ENCODE measurements around the gene NTPCR. TPM values are rescaled to one million over a fixed set of nuclear protein-coding genes. Genes with fewer than 3 reads are reported as not detected.
A peak's percentile ranks its signal among the peaks of the same experiment; 100 is the strongest.

The NTPCR gene
- total RNA-seq, 1 experiment from 2014 or later: 28.1 TPM

GRCh38 chr1:233019778-233020325, 69.4 kb downstream of the NTPCR start:
- DNase-seq (ENCODE audit: low read depth, low spot score): no peak

GRCh38 chr1:233020426-233020825, 70.0 kb downstream of the NTPCR start:
- DNase-seq (ENCODE audit: low read depth, low spot score): no peak
- in situ Hi-C loops (cut with HindIII; ENCODE audit: low pct_unique_long_range_greater_than_20kb, low sequenced_read_pairs): no loop called here

More at GRCh38 chr1:233019778-233020325, 69.4 kb downstream of the NTPCR start:
- in situ Hi-C loops (cut with HindIII; ENCODE audit: low pct_unique_long_range_greater_than_20kb, low sequenced_read_pairs): no loop called here

GRCh38 chr1:233022246-233022645, 71.8 kb downstream of the NTPCR start:
- in situ Hi-C loops (cut with HindIII; ENCODE audit: low pct_unique_long_range_greater_than_20kb, low sequenced_read_pairs): no loop called here
- DNase-seq (ENCODE audit: low read depth, low spot score): no peak

- in situ Hi-C loops (cut with HindIII; ENCODE audit: low pct_unique_long_range_greater_than_20kb, low sequenced_read_pairs): no loop called here
- no peak for DNase-seq (ENCODE audit: low read depth, low spot score)
Measured at GRCh38 chr1:233024199-233024598, 73.8 kb downstream of the NTPCR start.

GRCh38 chr1:233025157-233025556, 74.7 kb downstream of the NTPCR start:
- DNase-seq (ENCODE audit: low read depth, low spot score): peak; percentile 61
- in situ Hi-C loops (cut with HindIII; ENCODE audit: low pct_unique_long_range_greater_than_20kb, low sequenced_read_pairs): no loop called here

GRCh38 chr1:233025567-233025966, 75.2 kb downstream of the NTPCR start:
- in situ Hi-C loops (cut with HindIII; ENCODE audit: low pct_unique_long_range_greater_than_20kb, low sequenced_read_pairs): no loop called here
- no peak for DNase-seq (ENCODE audit: low read depth, low spot score)

GRCh38 chr1:233027046-233027445, 76.6 kb downstream of the NTPCR start:
- in situ Hi-C loops (cut with HindIII; ENCODE audit: low pct_unique_long_range_greater_than_20kb, low sequenced_read_pairs): no loop called here
- DNase-seq (ENCODE audit: low read depth, low spot score): no peak

- in situ Hi-C loops (cut with HindIII; ENCODE audit: low pct_unique_long_range_greater_than_20kb, low sequenced_read_pairs): no loop called here
- DNase-seq (ENCODE audit: low read depth, low spot score): no peak
Measured at GRCh38 chr1:233031521-233031920, 81.1 kb downstream of the NTPCR start.

GRCh38 chr1:233032916-233033315, 82.5 kb downstream of the NTPCR start:
- DNase-seq (ENCODE audit: low read depth, low spot score): peak; percentile 7
- in situ Hi-C loops (cut with HindIII; ENCODE audit: low pct_unique_long_range_greater_than_20kb, low sequenced_read_pairs): no loop called here

GRCh38 chr1:233033361-233033760, 83.0 kb downstream of the NTPCR start:
- DNase-seq (ENCODE audit: low read depth, low spot score): no peak
- in situ Hi-C loops (cut with HindIII; ENCODE audit: low pct_unique_long_range_greater_than_20kb, low sequenced_read_pairs): no loop called here

Other genes with a start within 250 kb of the NTPCR start
- gene MAP10, start 145.2 kb upstream of the NTPCR start, total RNA-seq (2014; rRNA removed; shearing (Covaris generic)): 0.05 and 0.29 TPM in 2 replicates